GM12878 (cell line): ENCODE data around the gene ATP1A1. TPM values are rescaled to one million over a fixed set of nuclear protein-coding genes. Genes with fewer than 3 reads are reported as not detected.

Experiments used
- ATAC-seq: fragments of 200-7000 bp; cut with Tn5 transposase; 3 replicates; pipeline ENCODE4 v1.9.1; 2020; ENCODE audit warnings: mild to moderate bottlenecking, moderate library complexity
- BruUV-seq: library from RNA; stranded (reverse); fragments of 400-500 nt; replicated peaks from 2 replicates; lab custom pipeline; 2021; lab: Mats Ljungman, UMichigan
- CTCF ChIA-PET: fragments of 300-600 bp; sonication (Branson Sonifier 250); formaldehyde crosslinking; extraction: SDS; loops from one replicate; lab custom pipeline; 2021; ENCODE audit warnings: inconsistent platforms; lab: Yijun Ruan, JAX
- POLR2A ChIA-PET: fragments of 350-600 bp; formaldehyde crosslinking; extraction: SDS; loops from one replicate; lab custom pipeline; 2021; ENCODE audit warnings: inconsistent platforms; lab: Charles Lee
- RAD21 ChIA-PET: fragments of 300-600 bp; sonication (Branson Sonifier 250); formaldehyde crosslinking; loops from one replicate; lab custom pipeline; 2023; ENCODE audit warnings: antibody characterized with exemption; ENCODE audit not compliant: unreplicated experiment; lab: Charles Lee
- SMC1A ChIA-PET: fragments of 300-600 bp; sonication (Branson Sonifier 250); formaldehyde crosslinking; loops from one replicate; lab custom pipeline; 2023; ENCODE audit not compliant: unreplicated experiment, uncharacterized antibody; lab: Charles Lee
- DNase-seq: peaks from one replicate; pipeline ENCODE4 v3.0.0-alpha.2; 2011; ENCODE audit warnings: low read depth, low spot score
- FAIRE-seq: peaks from 3 replicates; lab custom pipeline; 2011; peaks lifted over from hg19 to GRCh38; lab: Jason Lieb, UNC
- H2AFZ ChIP-seq: 2 replicates; pipeline ENCODE4 v1.6.0; 2011; ENCODE audit warnings: low read depth, low read length, control low read depth; ENCODE audit not compliant: control insufficient read depth
- H3K27ac ChIP-seq: 2 replicates; pipeline ENCODE4 v1.5.1; 2011; ENCODE audit warnings: control low read depth; ENCODE audit not compliant: control insufficient read depth, insufficient read depth
- H3K27me3 ChIP-seq, 2 experiments: replicated peaks in 1 of 2; 2 replicates each; pipeline versions ENCODE4 v1.6.0 to v1.6.1; 2011; ENCODE audit warnings: low read length in 1 of 2; ENCODE audit not compliant: control insufficient read depth in 2 of 2, insufficient read depth in 2 of 2
- H3K36me3 ChIP-seq, 2 experiments: 2 replicates each; pipeline ENCODE4 v1.5.1; 2011; ENCODE audit warnings: low read length in 1 of 2; ENCODE audit not compliant: control insufficient read depth in 2 of 2, insufficient read depth in 2 of 2
- H3K4me1 ChIP-seq: 2 replicates; pipeline ENCODE4 v1.6.1; 2011; ENCODE audit warnings: mild to moderate bottlenecking, low read length, moderate library complexity, mixed read lengths; ENCODE audit not compliant: control insufficient read depth, insufficient read depth
- H3K4me2 ChIP-seq: 2 replicates; pipeline ENCODE4 v1.6.0; 2011; ENCODE audit warnings: control low read depth; ENCODE audit not compliant: control insufficient read depth, insufficient read depth
- H3K4me3 ChIP-seq: fragments of 200-600 bp; sonication (generic); 2 replicates; pipeline ENCODE4 v1.5.1; 2016
- H3K79me2 ChIP-seq: 2 replicates; pipeline ENCODE4 v1.6.0; 2011; ENCODE audit warnings: low read length; ENCODE audit not compliant: control insufficient read depth, insufficient read depth
- H3K9ac ChIP-seq: 2 replicates; pipeline ENCODE4 v1.8.0; 2011; ENCODE audit warnings: low read length, control low read depth, mixed read lengths; ENCODE audit not compliant: control insufficient read depth, insufficient read depth
- H3K9me3 ChIP-seq: replicated peaks from 3 replicates; pipeline ENCODE4 v1.5.1; 2011; ENCODE audit warnings: mild to moderate bottlenecking, low read length; ENCODE audit not compliant: control insufficient read depth, insufficient read depth
- H4K20me1 ChIP-seq: 2 replicates; pipeline ENCODE4 v1.6.0; 2011; ENCODE audit not compliant: control insufficient read depth, insufficient read depth
- ATF2 ChIP-seq: IDR thresholded peaks from 2 replicates; pipeline ENCODE4 v1.6.1; 2012; ENCODE audit warnings: low read length, inconsistent platforms
- ATF3 ChIP-seq: IDR thresholded peaks from 2 replicates; pipeline ENCODE4 v1.6.1; 2011; ENCODE audit warnings: low read depth, mild to moderate bottlenecking, low read length, moderate library complexity, borderline replicate concordance; ENCODE audit errors: extremely low read depth
- BACH1 ChIP-seq: fragments of 450-650 bp; IDR thresholded peaks from 2 replicates; pipeline ENCODE4 v1.6.1; 2017; ENCODE audit warnings: mild to moderate bottlenecking, borderline replicate concordance
- CHD2 ChIP-seq: IDR thresholded peaks from 2 replicates; pipeline ENCODE4 v1.6.1; 2011; ENCODE audit warnings: low read depth, low read length, improper control_type of control experiment, borderline replicate concordance
- E2F4 ChIP-seq: IDR thresholded peaks from 2 replicates; pipeline ENCODE4 v1.6.1; 2012; ENCODE audit warnings: low read depth, low read length, improper control_type of control experiment
- FOXK2 ChIP-seq: fragments of 450-650 bp; IDR thresholded peaks from 2 replicates; pipeline ENCODE4 v1.6.1; 2017; ENCODE audit warnings: mild to moderate bottlenecking, moderate library complexity
- HDAC2 ChIP-seq: fragments of 200-600 bp; sonication (generic); IDR thresholded peaks from 2 replicates; pipeline ENCODE4 v1.6.1; 2017
- IKZF1 ChIP-seq: fragments of 450-650 bp; conservative IDR thresholded peaks from 2 replicates; pipeline ENCODE4 v1.6.1; 2017; ENCODE audit warnings: antibody characterized with exemption, mild to moderate bottlenecking
- KDM1A ChIP-seq: fragments of 200-600 bp; sonication (generic); IDR thresholded peaks from 2 replicates; pipeline ENCODE4 v1.6.1; 2016; ENCODE audit warnings: borderline replicate concordance
- NBN ChIP-seq: fragments of 450-650 bp; IDR thresholded peaks from 2 replicates; pipeline ENCODE4 v1.6.1; 2016
- NFYA ChIP-seq: IDR thresholded peaks from 2 replicates; pipeline ENCODE4 v1.6.1; 2011; ENCODE audit warnings: low read depth, mild to moderate bottlenecking, low read length, improper control_type of control experiment, borderline replicate concordance
- PAX8 ChIP-seq: fragments of 450-650 bp; IDR thresholded peaks from 2 replicates; pipeline ENCODE4 v1.6.1; 2017; ENCODE audit warnings: mild to moderate bottlenecking, moderate library complexity
- RB1 ChIP-seq: fragments of 450-650 bp; formaldehyde crosslinking; IDR thresholded peaks from 2 replicates; pipeline ENCODE4 v1.6.1; 2017; ENCODE audit warnings: mild to moderate bottlenecking, borderline replicate concordance
- ZNF622 ChIP-seq: fragments of 450-650 bp; IDR thresholded peaks from 2 replicates; pipeline ENCODE4 v1.6.1; 2017; ENCODE audit warnings: mild to moderate bottlenecking, inconsistent platforms
- WGBS: methylation state at CpG from one replicate; pipeline ENCODE4 v1.1.6; 2016; ENCODE audit warnings: low lambda C conversion rate; ENCODE audit not compliant: insufficient replicate concordance, insufficient coverage; ENCODE audit errors: missing lambda C conversion rate; 5-methylcytosine and 5-hydroxymethylcytosine counted together
- in situ Hi-C: fragments of 300-500 bp; cut with MboI; formaldehyde crosslinking; loops from 9 replicates; pipeline ENCODE4 v1.14.3; 2018; ENCODE audit warnings: mixed read lengths
- intact Hi-C: fragments of 100-400 bp; cut with micrococcal nuclease; formaldehyde crosslinking; loops from one replicate; pipeline ENCODE4 v1.14.2; 2022; ENCODE audit not compliant: unreplicated experiment
- polyA plus RNA-seq, 11 experiments: library from polyadenylated mRNA; depleted of rRNA in 4 of 11; unstranded in 6 of 11; stranded (reverse) in 5 of 11; fragments of >200 nt; fragmentation: Nextera tagmentation in 4 of 11; fragmentation: Illumina TruSeq in 1 of 11; extraction: Ambion mirVana in 4 of 11; extraction: Trizol in 1 of 11; gene quantifications; 1 replicate in 1 of 11; 2 replicates in 10 of 11; pipeline versions ENCODE4 v1.2.1 to v1.2.3, GENCODE V29; 2011 to 2016; ENCODE audit warnings: inconsistent platforms in 2 of 11, missing spikeins in 2 of 11, low read depth in 1 of 11
- total RNA-seq, 4 experiments: library from RNA; depleted of rRNA in 3 of 4; stranded (reverse); fragments of >200 nt in 3 of 4; fragmentation: Illumina TruSeq in 1 of 4; extraction: Trizol in 1 of 4; gene quantifications; 2 replicates each; pipeline versions ENCODE4 v1.2.1 to v1.2.3, GENCODE V29; 2013 to 2021

ATP1A1 gene
- total and polyA plus RNA-seq, 10 of the 15 experiments (the other 5 are each of a cell fraction or from before 2014, with no cell fraction given), result 113 to 566 (median 313) TPM

GRCh38 chr1:116356067-116356466, 17.0 kb upstream of the ATP1A1 start:
- Histone ChIP-seq H3K27me3 (no peaks in the 10 kb centered on the region), H3K36me3 (no peaks in the 10 kb centered on the region), H3K79me2 (no peaks in the 10 kb centered on the region), H3K4me1 (no peaks in the 10 kb centered on the region), H3K9me3 (no peaks in the 10 kb centered on the region), H2AFZ (no peak overlapping the region), H3K4me2 (no peak overlapping the region), H3K27ac (no peak overlapping the region), H4K20me1 (no peaks in the 10 kb centered on the region), H3K4me3 (no peak overlapping the region), H3K9ac (no peak overlapping the region)
- no peak for TF ChIP-seq RB1
- TF ChIP-seq ZNF622, result no peak
- no peak for TF ChIP-seq E2F4
- TF ChIP-seq ATF3, result no peak
- TF ChIP-seq PAX8, result no peak
- TF ChIP-seq HDAC2, result no peak
- no peak for TF ChIP-seq IKZF1
- TF ChIP-seq ATF2, result no peak
- no peak for TF ChIP-seq CHD2
- no peak for TF ChIP-seq NBN
- no peak for TF ChIP-seq KDM1A
- TF ChIP-seq FOXK2, result no peak
- TF ChIP-seq BACH1, result no peak
- no peak for TF ChIP-seq NFYA
- intact Hi-C loops (no loop called here), in situ Hi-C loops (no loop called here)
- ATAC-seq, result no peak
- CTCF ChIA-PET, result interaction anchor here (1.0 to 2.6 kb wide), 3 partner anchors 101 to 217 kb away, joined by 3 to 9 read pairs (median 4); no protein-coding TSS in a partner anchor
- RAD21 ChIA-PET, result no interaction called here
- POLR2A ChIA-PET, result no interaction called here
- no TSS peak for BruUV-seq
- no peak for DNase-seq
- SMC1A ChIA-PET, result interaction anchor here (1.8 kb wide), 1 partner anchor 129 kb away, joined by 7 read pairs; no protein-coding TSS in a partner anchor
- 24% methylated on average over 3 of the region's 4 CpGs for WGBS
- FAIRE-seq, result no peak
